Neural progenitor cell (in vitro differentiated cells): ENCODE measurements around the gene NOXA1. TPM values are rescaled to one million over a fixed set of nuclear protein-coding genes. Genes with fewer than 3 reads are reported as not detected.
"Not testable (repeated sequence)": the region's sequence is repeated elsewhere in the genome, so short reads cannot be mapped to it uniquely, and the experiment has no call there.

Source experiments
- DNase-seq: peaks from one replicate; pipeline ENCODE4 v3.0.0-alpha.2; 2016; ENCODE audit warnings: low spot score
- H2AFZ ChIP-seq: fragments of 200-600 bp; sonication (generic); replicated peaks from 2 replicates; pipeline ENCODE4 v1.6.1; 2016; ENCODE audit warnings: antibody characterized with exemption
- H3F3A ChIP-seq: fragments of 200-600 bp; sonication (generic); 2 replicates; pipeline ENCODE4 v1.6.1; 2016; ENCODE audit warnings: antibody characterized with exemption, low read depth
- H3K27ac ChIP-seq: fragments of 200-600 bp; sonication (generic); 2 replicates; pipeline ENCODE4 v1.5.1; 2016; ENCODE audit warnings: mild to moderate bottlenecking
- H3K27me3 ChIP-seq: fragments of 200-600 bp; sonication (generic); 2 replicates; pipeline ENCODE4 v1.6.1; 2016; ENCODE audit warnings: mild to moderate bottlenecking, moderate library complexity
- H3K36me3 ChIP-seq: fragments of 200-600 bp; sonication (generic); 2 replicates; pipeline ENCODE4 v1.5.1; 2016
- H3K4me1 ChIP-seq: fragments of 200-600 bp; sonication (generic); 2 replicates; pipeline ENCODE4 v1.6.1; 2016; ENCODE audit warnings: mixed run types
- H3K4me2 ChIP-seq: fragments of 200-600 bp; sonication (generic); 2 replicates; pipeline ENCODE4 v1.6.1; 2016
- H3K4me3 ChIP-seq: fragments of 200-600 bp; sonication (generic); 2 replicates; pipeline ENCODE4 v1.5.1; 2016
- H3K79me2 ChIP-seq: fragments of 200-600 bp; sonication (generic); 2 replicates; pipeline ENCODE4 v1.6.1; 2016; ENCODE audit warnings: low read depth
- H3K9ac ChIP-seq: fragments of 200-600 bp; sonication (generic); 2 replicates; pipeline ENCODE4 v1.6.1; 2016
- H3K9me3 ChIP-seq: fragments of 200-600 bp; sonication (generic); 2 replicates; pipeline ENCODE4 v1.5.1; 2016; ENCODE audit warnings: low read depth
- H4K20me1 ChIP-seq: fragments of 200-600 bp; sonication (generic); 2 replicates; pipeline ENCODE4 v1.6.1; 2016; ENCODE audit warnings: low read depth
- H3K27ac Mint-ChIP-seq: 3 replicates; pipeline ENCODE4 v1.8.0; 2021; ENCODE audit warnings: mixed read lengths
- H3K27me3 Mint-ChIP-seq: 2 replicates; pipeline ENCODE4 v1.8.0; 2022; ENCODE audit warnings: low read depth, mild to moderate bottlenecking, inconsistent platforms, moderate library complexity, mixed read lengths; ENCODE audit not compliant: insufficient read depth
- H3K36me3 Mint-ChIP-seq: 3 replicates; pipeline ENCODE4 v1.8.0; 2021; ENCODE audit warnings: mixed read lengths
- H3K4me1 Mint-ChIP-seq: 3 replicates; pipeline ENCODE4 v1.8.0; 2021; ENCODE audit warnings: mixed read lengths
- H3K4me3 Mint-ChIP-seq: 3 replicates; pipeline ENCODE4 v1.8.0; 2021; ENCODE audit warnings: mild to moderate bottlenecking, moderate library complexity, mixed read lengths
- H3K9me3 Mint-ChIP-seq: 3 replicates; pipeline ENCODE4 v1.8.0; 2020; ENCODE audit warnings: mixed read lengths
- CTCF ChIP-seq: fragments of 200-600 bp; sonication (generic); IDR thresholded peaks from 2 replicates; pipeline ENCODE4 v1.5.1; 2017; ENCODE audit warnings: antibody characterized with exemption, mild to moderate bottlenecking
- EZH2 ChIP-seq: fragments of 200-600 bp; sonication (generic); IDR thresholded peaks from 2 replicates; pipeline ENCODE4 v1.6.1; 2017; ENCODE audit warnings: antibody characterized with exemption, mild to moderate bottlenecking, moderate library complexity
- EZH2phosphoT487 ChIP-seq: fragments of 200-600 bp; sonication (generic); IDR thresholded peaks from 2 replicates; pipeline ENCODE4 v1.6.1; 2017; ENCODE audit warnings: antibody characterized with exemption
- total RNA-seq: library from RNA; depleted of rRNA; stranded (reverse); fragments of >200 nt; gene quantifications from 2 replicates; pipeline ENCODE4 v1.2.3, GENCODE V29; 2015; ENCODE audit warnings: low replicate concordance

Gene NOXA1
- total RNA-seq, 1 donor from 2014 or later = 0.39 TPM

GRCh38 chr9:137449081-137449844 lies 26.1 kb downstream of the NOXA1 start:
- H3K79me2 ChIP-seq = no peaks in the 10 kb centered on the region
- Mint-ChIP-seq H3K4me1 (peaks cover 24% of the 10 kb centered on the region), H3K36me3 (peaks cover 3% of the 10 kb centered on the region), H3K4me3 (no peak overlapping the region), H3K27me3 (peaks cover 14% of the 10 kb centered on the region), H3K27ac (no peak overlapping the region), H3K9me3 (no peaks in the 10 kb centered on the region)
- TF ChIP-seq CTCF (no peak), EZH2 (no peak), EZH2phosphoT487 (no peak)
- no peaks in the 10 kb centered on the region for H3K27me3 ChIP-seq
- H3K9ac ChIP-seq = no peak overlapping the region
- H3K4me3 ChIP-seq = no peak overlapping the region
- H3K9me3 ChIP-seq = no peaks in the 10 kb centered on the region
- H3K36me3 ChIP-seq = no peaks in the 10 kb centered on the region
- H3F3A ChIP-seq = peaks cover 18% of the 10 kb centered on the region
- no peak overlapping the region for H3K27ac ChIP-seq
- H3K4me2 ChIP-seq = no peak overlapping the region
- H3K4me1 ChIP-seq = peaks cover 7% of the 10 kb centered on the region
- H2AFZ ChIP-seq = no peak overlapping the region
- peaks cover 15% of the 10 kb centered on the region for H4K20me1 ChIP-seq
- no peak for DNase-seq

- Histone ChIP-seq H3K36me3 (no peaks in the 10 kb centered on the region), H3K9ac (no peak overlapping the region), H3K9me3 (no peaks in the 10 kb centered on the region), H3K27ac (no peak overlapping the region), H3K79me2 (no peaks in the 10 kb centered on the region), H4K20me1 (peaks cover 20% of the 10 kb centered on the region), H3K4me2 (no peak overlapping the region), H3K4me3 (no peak overlapping the region), H3F3A (peaks cover 19% of the 10 kb centered on the region), H3K4me1 (peaks cover 13% of the 10 kb centered on the region), H2AFZ (no peak overlapping the region), H3K27me3 (no peaks in the 10 kb centered on the region)
- DNase-seq = no peak
- TF ChIP-seq CTCF (no peak), EZH2phosphoT487 (no peak), EZH2 (no peak)
- Mint-ChIP-seq H3K4me1 (peaks cover 26% of the 10 kb centered on the region), H3K4me3 (no peak overlapping the region), H3K27ac (no peak overlapping the region), H3K9me3 (no peaks in the 10 kb centered on the region), H3K27me3 (peaks cover 10% of the 10 kb centered on the region), H3K36me3 (peaks cover 3% of the 10 kb centered on the region)
Measured at GRCh38 chr9:137449931-137450538, 26.8 kb downstream of the NOXA1 start.

GRCh38 chr9:137450539-137451222 lies 27.5 kb downstream of the NOXA1 start:
- not testable (repeated sequence) for H3K27me3 ChIP-seq, DNase-seq, H3K27me3 Mint-ChIP-seq, H3K4me3 Mint-ChIP-seq, H3K9ac ChIP-seq, H3K27ac Mint-ChIP-seq, H3K79me2 ChIP-seq, H3K9me3 ChIP-seq, H2AFZ ChIP-seq, H3K36me3 Mint-ChIP-seq, H3K9me3 Mint-ChIP-seq, H3K36me3 ChIP-seq, H3K27ac ChIP-seq, H3K4me2 ChIP-seq, H3K4me3 ChIP-seq
- peaks cover 21% of the 10 kb centered on the region for H3F3A ChIP-seq
- peaks cover 21% of the 10 kb centered on the region for H3K4me1 Mint-ChIP-seq
- peaks cover 27% of the 10 kb centered on the region for H4K20me1 ChIP-seq
- peaks cover 13% of the 10 kb centered on the region for H3K4me1 ChIP-seq

GRCh38 chr9:137451264-137452005 lies 28.2 kb downstream of the NOXA1 start:
- peaks cover 18% of the 10 kb centered on the region for H3K4me1 Mint-ChIP-seq
- Histone ChIP-seq H3K4me1 (peaks cover 13% of the 10 kb centered on the region), H3F3A (peaks cover 15% of the 10 kb centered on the region), H4K20me1 (peaks cover 34% of the 10 kb centered on the region)
- DNase-seq, H3K27ac ChIP-seq, H3K79me2 ChIP-seq, H3K36me3 ChIP-seq, H2AFZ ChIP-seq, H3K9ac ChIP-seq, H3K4me2 ChIP-seq, H3K9me3 Mint-ChIP-seq, H3K36me3 Mint-ChIP-seq, H3K4me3 Mint-ChIP-seq, H3K4me3 ChIP-seq, H3K9me3 ChIP-seq, H3K27me3 Mint-ChIP-seq, H3K27ac Mint-ChIP-seq, H3K27me3 ChIP-seq: not testable (repeated sequence)
